Fibroblast of skin of right biceps (primary cell): ENCODE data around the gene ZDHHC11B.
A peak's percentile ranks its signal among the peaks of the same experiment; 100 is the strongest.

Source experiments
- DNase-seq: peaks from one replicate; pipeline ENCODE4 v3.0.0-alpha.2; 2013

ZDHHC11B gene

DNA sequence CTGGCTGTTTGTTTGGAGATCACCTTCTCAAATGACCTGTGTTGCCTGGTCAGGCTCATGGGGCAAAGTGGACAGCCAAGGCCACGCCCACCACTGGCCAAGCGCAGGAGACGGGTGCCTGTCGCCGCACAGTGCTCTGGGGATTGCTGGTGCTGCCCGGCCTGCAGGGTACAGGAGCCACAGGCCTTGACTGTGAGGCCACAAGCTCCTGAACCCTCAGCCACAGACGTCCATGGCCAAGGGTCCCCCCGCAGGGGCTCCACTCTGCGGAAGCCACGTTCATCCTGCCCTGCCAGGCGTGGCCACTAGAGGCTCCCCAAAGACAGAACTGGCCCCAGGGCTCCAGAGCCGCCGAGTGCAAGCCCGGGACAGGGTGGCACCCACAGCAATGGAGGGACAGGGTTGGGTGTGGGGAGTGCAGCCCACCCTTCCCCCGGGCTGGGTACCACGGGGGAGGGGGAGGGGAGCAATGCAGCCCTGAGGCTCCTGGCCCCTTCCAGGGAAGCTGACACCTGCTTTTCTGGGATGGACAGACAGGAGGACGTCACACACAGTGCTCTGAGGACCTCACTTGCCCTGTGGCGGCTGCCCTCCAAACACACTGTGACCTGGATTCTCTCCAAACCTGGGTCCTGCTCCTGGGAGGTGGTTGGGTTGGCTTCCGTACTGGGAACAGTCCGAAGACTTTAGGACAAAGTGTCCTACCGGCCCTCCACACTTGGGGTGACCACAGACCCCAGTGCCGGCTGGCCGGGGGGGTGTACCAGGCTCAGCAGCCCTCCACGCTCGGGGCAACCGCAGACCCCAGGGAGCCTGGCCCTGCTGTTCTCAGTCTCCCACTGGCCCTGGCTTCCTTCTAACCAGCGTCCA, 112.8 kb downstream of the ZDHHC11B start:
- DNase-seq = peak; percentile 42

GRCh38 chr5:670396-671270, 113.9 kb downstream of the ZDHHC11B start:
- DNase-seq = no peak

DNA sequence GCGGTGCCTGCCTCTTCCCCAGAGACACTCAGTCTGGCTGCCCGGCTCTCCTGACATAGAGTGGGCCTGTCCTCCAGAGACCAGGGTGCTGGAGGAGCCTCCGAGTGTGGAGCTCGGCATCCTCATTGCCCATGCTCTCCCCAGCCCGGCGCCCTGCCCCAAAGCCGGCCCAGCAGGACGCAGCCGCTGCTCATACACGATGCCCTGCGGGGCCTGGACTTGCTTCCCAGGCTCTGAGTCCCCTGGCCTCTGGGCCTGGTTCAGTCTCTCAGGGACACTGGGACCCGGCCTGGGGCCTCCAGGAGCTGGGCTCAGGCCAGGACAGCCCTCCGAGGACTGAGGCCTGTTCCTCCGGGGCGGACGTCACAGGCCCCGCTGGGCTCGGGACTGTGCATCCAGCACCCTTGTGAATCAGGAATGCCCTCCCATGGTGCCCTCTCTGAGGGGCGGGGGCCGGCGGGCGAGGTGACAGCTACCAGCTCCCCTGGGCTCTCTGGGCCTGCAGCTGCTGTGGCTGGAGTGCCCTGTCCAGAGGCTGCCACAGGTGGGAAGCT, 114.6 kb downstream of the ZDHHC11B start:
- DNase-seq = no peak

- peak; percentile 14 for DNase-seq
These were observed 115.3 kb downstream of the ZDHHC11B start for GRCh38 chr5:669111-669841.

- DNase-seq = no peak
These were observed 116.1 kb downstream of the ZDHHC11B start for GRCh38 chr5:668283-668995.

DNA sequence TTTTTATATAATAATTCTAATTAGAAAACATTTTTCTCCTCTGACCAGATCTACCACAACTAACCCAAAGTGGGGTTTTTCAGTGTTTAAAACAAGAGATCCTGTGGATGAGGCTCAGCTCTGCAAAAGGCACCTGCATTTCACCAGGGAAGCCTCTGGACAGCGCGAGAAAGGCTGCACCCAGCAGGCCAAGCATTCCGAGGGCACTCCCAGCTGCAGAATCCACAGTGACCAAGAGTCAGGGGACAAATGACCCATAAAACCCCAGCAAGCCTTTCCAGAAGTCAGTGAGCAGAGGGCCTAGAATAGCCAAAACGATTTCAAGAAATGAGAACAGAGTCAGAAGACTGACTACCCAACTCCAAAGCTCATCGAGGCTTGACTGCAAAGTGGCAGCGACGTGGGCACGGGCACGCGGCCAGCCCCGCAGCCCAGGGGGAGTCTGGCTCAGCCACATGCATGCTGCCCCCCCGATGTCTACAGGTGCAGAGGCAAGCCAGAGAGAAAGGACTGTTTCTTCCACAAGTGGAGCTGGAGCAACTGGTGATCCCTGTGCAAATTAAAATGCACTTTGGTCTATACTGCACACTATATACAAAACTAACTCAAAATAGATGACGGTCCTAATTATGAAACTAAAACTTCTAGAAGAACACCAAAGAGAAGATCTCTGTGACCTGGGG, 117.6 kb downstream of the ZDHHC11B start:
- DNase-seq = no peak

DNA sequence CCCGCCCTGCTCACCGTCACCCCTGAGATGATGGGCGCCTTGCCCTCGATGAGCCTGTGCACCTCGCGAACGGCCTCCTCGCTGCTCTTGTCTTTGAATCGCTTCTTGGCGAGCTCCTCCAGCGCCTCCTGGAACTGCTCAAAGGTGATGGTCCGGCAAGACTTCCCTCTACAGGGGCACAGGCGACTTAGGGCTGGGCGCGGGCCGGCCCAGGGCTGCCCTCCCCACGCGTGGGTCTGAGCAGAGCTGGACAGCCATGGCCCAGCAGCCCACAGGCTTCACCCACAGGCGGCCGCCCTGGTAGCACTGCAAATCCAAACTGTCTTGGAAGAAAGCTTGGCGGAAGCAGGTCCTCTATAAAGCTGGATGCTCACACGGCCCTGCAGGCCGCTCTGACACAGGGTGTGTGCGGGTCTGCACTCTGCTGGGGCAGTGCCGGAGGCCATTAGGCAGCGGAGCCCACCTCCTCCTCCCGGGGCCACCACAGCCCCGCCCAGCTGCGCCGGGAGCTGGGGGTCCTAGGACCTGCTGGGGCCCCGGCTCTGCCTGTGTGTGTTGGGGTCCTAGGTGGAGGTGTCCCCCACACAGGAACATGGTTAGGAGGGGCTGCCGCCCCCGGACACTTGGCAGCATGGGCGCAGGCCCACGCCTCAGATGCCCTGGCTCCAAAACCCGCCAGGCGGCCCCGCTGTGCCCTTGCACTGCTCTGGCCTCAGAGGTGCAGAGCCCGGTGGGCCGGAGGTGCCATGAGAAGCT, 118.4 kb downstream of the ZDHHC11B start:
- DNase-seq = no peak

DNA sequence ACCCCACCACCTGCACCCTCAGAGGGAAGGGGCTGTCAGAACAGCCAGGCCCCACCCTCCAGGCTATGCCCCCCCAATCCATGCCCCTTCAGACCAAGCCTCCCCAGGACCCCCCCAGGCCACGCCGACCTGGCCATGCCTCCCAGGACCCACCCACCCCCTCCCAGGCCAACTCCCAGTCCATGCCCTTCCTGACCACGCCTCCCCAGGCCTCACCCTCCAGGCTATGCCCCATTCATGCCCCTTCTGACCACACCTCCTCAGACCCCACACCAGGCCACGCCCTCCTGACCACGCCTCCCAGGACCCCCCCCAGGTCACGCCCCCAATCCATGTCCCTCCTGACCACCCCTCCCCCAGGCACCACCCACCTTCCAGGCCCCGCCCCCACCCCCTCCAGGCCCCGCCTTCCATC, 119.0 kb downstream of the ZDHHC11B start:
- DNase-seq = no peak

DNA sequence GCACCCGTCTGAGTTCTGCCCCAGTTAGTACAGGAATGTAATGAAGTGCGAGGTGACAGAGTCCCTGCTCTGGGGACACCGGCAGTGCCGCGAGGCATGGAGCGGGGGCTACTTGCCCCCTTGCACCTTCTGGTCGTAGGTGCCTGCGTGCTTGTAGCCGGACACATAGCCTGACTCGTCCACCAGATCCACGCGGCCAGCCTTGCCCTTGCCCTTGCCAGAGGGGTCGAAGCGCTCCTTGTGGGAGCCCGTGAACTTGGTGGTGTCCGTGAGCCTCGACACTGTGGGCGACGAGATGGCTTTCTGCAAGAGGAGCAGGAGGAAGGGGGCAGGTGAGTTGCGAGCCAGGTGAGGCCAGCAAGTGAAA, 119.6 kb downstream of the ZDHHC11B start:
- no peak for DNase-seq

- no peak for DNase-seq
These were observed 120.1 kb downstream of the ZDHHC11B start for GRCh38 chr5:664343-664993.

DNA sequence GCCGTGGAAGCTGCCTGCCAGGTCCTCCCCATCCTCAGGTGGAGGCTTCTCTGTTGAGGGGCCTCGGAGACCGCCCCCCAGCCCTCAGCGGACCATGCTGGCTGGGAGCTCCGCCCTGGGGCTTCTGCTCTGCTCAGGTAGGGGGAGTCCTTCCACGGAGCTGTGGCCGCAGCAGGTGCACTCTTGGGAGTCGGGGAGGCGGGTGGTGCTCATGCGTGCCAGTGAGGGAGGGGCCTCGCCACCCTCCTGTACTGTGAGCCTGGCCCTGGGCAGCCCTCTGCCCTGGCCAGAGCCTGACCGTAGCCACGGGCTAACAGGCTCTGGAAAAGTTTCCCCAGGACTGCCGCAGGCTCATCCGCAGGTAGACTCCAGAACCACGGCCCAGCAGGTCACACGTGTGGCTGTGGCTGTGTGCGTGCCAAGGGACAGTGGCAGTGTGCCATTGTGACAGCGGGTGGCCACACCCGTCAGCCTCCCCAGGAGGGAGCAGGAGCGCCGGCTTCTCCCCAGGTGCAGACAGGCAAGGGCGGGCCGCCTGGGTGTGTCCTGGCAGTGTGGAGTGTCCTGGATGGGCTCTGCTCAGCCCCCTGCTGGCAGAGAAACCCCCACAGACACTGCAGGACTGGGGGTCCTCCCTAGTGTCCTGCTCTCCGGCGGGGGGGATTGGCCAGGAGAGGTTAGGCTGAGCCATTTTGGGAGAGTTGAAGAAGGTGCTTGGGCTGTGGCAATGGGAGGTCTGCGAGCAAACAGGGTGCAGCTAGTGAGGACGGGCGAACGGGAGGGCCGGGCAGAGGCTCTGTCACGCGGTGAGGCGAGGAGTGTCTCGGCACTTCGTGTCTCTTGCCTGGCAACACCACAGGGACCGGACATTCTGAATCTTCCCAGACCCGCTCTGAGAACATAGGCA, 120.8 kb downstream of the ZDHHC11B start:
- no peak for DNase-seq

DNA sequence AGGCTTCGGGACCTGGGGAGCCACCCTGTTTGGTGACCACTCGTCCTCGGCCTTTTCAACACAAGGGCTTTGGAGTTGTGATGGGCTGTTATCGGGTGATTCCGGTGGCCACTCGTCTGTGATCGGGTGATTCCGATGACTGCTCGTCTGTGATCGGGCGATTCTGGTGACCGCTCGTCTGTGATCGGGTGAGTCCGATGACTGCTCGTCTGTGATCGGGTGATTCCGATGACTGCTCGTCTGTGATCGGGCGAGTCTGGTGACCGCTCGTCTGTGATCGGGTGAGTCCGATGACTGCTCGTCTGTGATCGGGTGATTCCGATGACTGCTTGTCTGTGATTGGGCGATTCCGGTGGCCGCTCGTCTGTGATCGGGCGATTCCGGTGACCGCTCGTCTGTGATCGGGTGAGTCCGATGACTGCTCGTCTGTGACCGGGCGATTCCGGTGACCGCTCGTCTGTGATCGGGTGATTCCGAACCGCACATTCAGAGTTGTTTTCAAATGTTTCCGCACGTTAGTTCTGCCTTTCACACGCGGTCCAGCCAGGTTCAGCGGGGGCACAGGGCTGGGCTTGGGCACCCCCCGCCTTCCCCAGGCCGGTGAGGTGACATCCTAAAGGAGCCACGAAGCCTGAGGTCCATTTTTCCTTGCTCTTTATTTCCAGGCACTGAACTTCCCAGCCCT, 121.6 kb downstream of the ZDHHC11B start:
- DNase-seq = no peak

DNA sequence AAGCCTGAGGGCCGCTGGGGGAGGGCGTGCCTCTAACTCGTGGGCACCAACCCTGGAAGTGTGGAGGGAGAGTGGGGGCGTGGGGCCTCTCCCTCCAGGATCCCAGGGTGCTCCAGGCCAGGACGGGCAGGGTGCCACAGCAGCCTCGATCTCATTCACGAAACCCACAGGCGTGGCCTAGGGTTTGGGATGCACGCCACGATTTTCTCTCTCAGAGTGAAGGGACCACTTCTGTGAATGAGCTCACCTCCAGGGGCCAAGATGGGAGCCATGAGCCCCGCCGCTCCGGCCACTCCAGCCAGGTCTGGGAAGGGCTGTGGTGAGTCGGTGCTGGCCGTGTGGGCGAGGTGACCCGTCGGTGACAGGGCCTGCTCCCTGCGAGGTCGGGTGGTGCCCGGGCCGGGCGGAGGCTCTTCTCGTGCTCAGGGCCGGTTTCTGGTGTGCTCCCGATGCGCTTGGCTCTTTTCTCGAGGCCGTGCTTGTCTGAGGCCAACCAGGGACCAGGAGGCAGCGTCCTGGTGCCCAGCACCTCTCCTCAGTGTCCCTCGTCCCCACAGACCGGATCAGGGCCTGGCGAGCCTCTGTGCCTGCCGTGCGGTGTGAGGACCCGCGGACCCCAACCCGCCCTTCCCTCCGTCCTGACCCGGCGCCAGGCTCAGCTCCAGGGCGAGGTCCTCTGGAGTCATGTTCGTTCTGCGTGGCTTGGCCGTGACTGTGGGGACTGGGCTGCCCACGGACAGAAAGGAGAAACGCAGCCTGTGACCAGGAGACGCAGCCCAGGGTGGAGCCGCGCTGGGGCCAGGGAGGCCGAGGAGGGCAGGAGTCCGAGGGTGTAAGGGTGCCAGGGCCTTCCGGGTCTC, 122.4 kb downstream of the ZDHHC11B start:
- DNase-seq = no peak

- DNase-seq = no peak
These were observed 124.0 kb downstream of the ZDHHC11B start for GRCh38 chr5:660491-661030.
